Large intestine (tissue), 3 donors: ENCODE results near the gene PTPRN2. TPM values are rescaled to one million over a fixed set of nuclear protein-coding genes. Genes with fewer than 3 reads are reported as not detected.

Experiments used
- DNase-seq, 2 donors: peaks; one replicate each; pipeline versions ENCODE4 v3.0.0 to v3.0.0-alpha.2; 2013
- H3K27ac ChIP-seq: one replicate; pipeline ENCODE4 v1.5.1; 2013; ENCODE audit warnings: low read length
- H3K27me3 ChIP-seq: 2 replicates; pipeline ENCODE4 v1.6.1; 2013; ENCODE audit warnings: low read length; ENCODE audit not compliant: control insufficient read depth, insufficient read depth
- H3K36me3 ChIP-seq: 2 replicates; pipeline ENCODE4 v1.6.1; 2013; ENCODE audit warnings: low read length; ENCODE audit not compliant: control insufficient read depth, insufficient read depth
- H3K4me1 ChIP-seq: one replicate; pipeline ENCODE4 v1.6.1; 2013; ENCODE audit warnings: low read length; ENCODE audit not compliant: control insufficient read depth, insufficient read depth
- H3K4me3 ChIP-seq: one replicate; pipeline ENCODE4 v1.5.1; 2013; ENCODE audit warnings: low read length
- H3K9me3 ChIP-seq: one replicate; pipeline ENCODE4 v1.6.1; 2013; ENCODE audit warnings: mild to moderate bottlenecking, low read depth, low read length, moderate library complexity; ENCODE audit not compliant: control insufficient read depth
- WGBS: methylation state at CpG from one replicate; pipeline ENCODE4 v1.1.5; 2013; ENCODE audit warnings: low lambda C conversion rate; ENCODE audit not compliant: insufficient coverage; 5-methylcytosine and 5-hydroxymethylcytosine counted together
- polyA plus RNA-seq: library from polyadenylated mRNA; unstranded; fragments of 120-200 nt; gene quantifications from one replicate; pipeline ENCODE4 v1.2.1, GENCODE V29; 2013

PTPRN2 gene
- polyA plus RNA-seq, 1 donor: 13.4 TPM

- H3K36me3 ChIP-seq: no peaks in the 10 kb centered on the region
- H3K27ac ChIP-seq: no peak overlapping the region
- H3K4me1 ChIP-seq: no peaks in the 10 kb centered on the region
- no peak for DNase-seq
- H3K9me3 ChIP-seq: no peaks in the 10 kb centered on the region
- no peak overlapping the region for H3K4me3 ChIP-seq
- 100% methylated on average over 1 of the region's 28 CpGs for WGBS
- no peaks in the 10 kb centered on the region for H3K27me3 ChIP-seq
These were observed 585.9 kb downstream of the PTPRN2 start for GRCh38 chr7:158001621-158002320.

GRCh38 chr7:158001003-158001402 lies 586.6 kb downstream of the PTPRN2 start:
- DNase-seq: no peak
- no CpG with 5 or more reads among the region's 12 CpGs for WGBS
- no peaks in the 10 kb centered on the region for H3K36me3 ChIP-seq
- no peaks in the 10 kb centered on the region for H3K9me3 ChIP-seq
- H3K27ac ChIP-seq: no peak overlapping the region
- H3K4me1 ChIP-seq: no peaks in the 10 kb centered on the region
- H3K4me3 ChIP-seq: no peak overlapping the region
- H3K27me3 ChIP-seq: no peaks in the 10 kb centered on the region

GRCh38 chr7:158000160-158000559 lies 587.5 kb downstream of the PTPRN2 start:
- Histone ChIP-seq H3K27me3 (no peaks in the 10 kb centered on the region), H3K9me3 (no peaks in the 10 kb centered on the region), H3K27ac (no peak overlapping the region), H3K36me3 (no peaks in the 10 kb centered on the region), H3K4me3 (no peak overlapping the region), H3K4me1 (no peaks in the 10 kb centered on the region)
- no peak for DNase-seq
- WGBS: no CpG with 5 or more reads among the region's 6 CpGs

- no peaks in the 10 kb centered on the region for H3K9me3 ChIP-seq
- no peaks in the 10 kb centered on the region for H3K4me1 ChIP-seq
- no peaks in the 10 kb centered on the region for H3K36me3 ChIP-seq
- no peaks in the 10 kb centered on the region for H3K27me3 ChIP-seq
- no peak for DNase-seq
- no CpG with 5 or more reads among the region's 24 CpGs for WGBS
- no peak overlapping the region for H3K4me3 ChIP-seq
- no peak overlapping the region for H3K27ac ChIP-seq
These were observed 588.6 kb downstream of the PTPRN2 start for GRCh38 chr7:157998884-157999552.

- DNase-seq: no peak
- H3K27ac ChIP-seq: no peak overlapping the region
These were observed 590.2 kb downstream of the PTPRN2 start for GRCh38 chr7:157997471-157997870.

GRCh38 chr7:157997080-157997440 lies 590.6 kb downstream of the PTPRN2 start:
- Histone ChIP-seq H3K4me3 (no peak overlapping the region), H3K27ac (no peak overlapping the region), H3K4me1 (no peaks in the 10 kb centered on the region), H3K9me3 (no peaks in the 10 kb centered on the region), H3K27me3 (no peaks in the 10 kb centered on the region), H3K36me3 (no peaks in the 10 kb centered on the region)
- no CpG with 5 or more reads among the region's 8 CpGs for WGBS
- DNase-seq: no peak

More at GRCh38 chr7:157997471-157997870, 590.2 kb downstream of the PTPRN2 start:
- no peaks in the 10 kb centered on the region for H3K27me3 ChIP-seq
- no peaks in the 10 kb centered on the region for H3K36me3 ChIP-seq
- no peak overlapping the region for H3K4me3 ChIP-seq
- H3K9me3 ChIP-seq: no peaks in the 10 kb centered on the region
- H3K4me1 ChIP-seq: no peaks in the 10 kb centered on the region
- no CpG with 5 or more reads among the region's 5 CpGs for WGBS

- H3K4me3 ChIP-seq: no peak overlapping the region
- no peak for DNase-seq
- 80% methylated on average over 1 of the region's 16 CpGs for WGBS
- no peak overlapping the region for H3K27ac ChIP-seq
- no peaks in the 10 kb centered on the region for H3K4me1 ChIP-seq
- H3K36me3 ChIP-seq: no peaks in the 10 kb centered on the region
- no peaks in the 10 kb centered on the region for H3K27me3 ChIP-seq
- H3K9me3 ChIP-seq: no peaks in the 10 kb centered on the region
These were observed 591.1 kb downstream of the PTPRN2 start for GRCh38 chr7:157996359-157997079.

GRCh38 chr7:157995815-157996214 lies 591.8 kb downstream of the PTPRN2 start:
- H3K36me3 ChIP-seq: no peaks in the 10 kb centered on the region
- H3K27me3 ChIP-seq: no peaks in the 10 kb centered on the region
- 96% methylated on average over 5 of the region's 6 CpGs for WGBS
- H3K9me3 ChIP-seq: no peaks in the 10 kb centered on the region
- H3K4me3 ChIP-seq: no peak overlapping the region
- no peaks in the 10 kb centered on the region for H3K4me1 ChIP-seq
- no peak for DNase-seq
- H3K27ac ChIP-seq: no peak overlapping the region

- Histone ChIP-seq H3K9me3 (no peaks in the 10 kb centered on the region), H3K36me3 (no peaks in the 10 kb centered on the region), H3K27me3 (no peaks in the 10 kb centered on the region), H3K4me1 (no peaks in the 10 kb centered on the region), H3K4me3 (no peak overlapping the region), H3K27ac (no peak overlapping the region)
- no CpG with 5 or more reads among the region's 14 CpGs for WGBS
- no peak for DNase-seq
These were observed 593.3 kb downstream of the PTPRN2 start for GRCh38 chr7:157994319-157994718.

GRCh38 chr7:157993406-157994105 lies 594.1 kb downstream of the PTPRN2 start:
- no peaks in the 10 kb centered on the region for H3K4me1 ChIP-seq
- H3K36me3 ChIP-seq: no peaks in the 10 kb centered on the region
- no peaks in the 10 kb centered on the region for H3K9me3 ChIP-seq
- no CpG with 5 or more reads among the region's 18 CpGs for WGBS
- no peak overlapping the region for H3K27ac ChIP-seq
- DNase-seq: no peak
- H3K27me3 ChIP-seq: no peaks in the 10 kb centered on the region
- no peak overlapping the region for H3K4me3 ChIP-seq
